NCI-H2227 (cell line): ENCODE measurements around the gene NAALADL2.

ENCODE experiments used
- DNase-seq: peaks from one replicate; lab custom pipeline; 2025; ENCODE audit not compliant: unreplicated experiment; lab: John Stamatoyannopoulos, UW

The NAALADL2 gene

GRCh38 chr3:174884776-174885568 lies 25.8 kb downstream of the NAALADL2 start:
- DNase-seq: no peak

GRCh38 chr3:174891524-174892203 lies 32.5 kb downstream of the NAALADL2 start:
- no peak for DNase-seq

GRCh38 chr3:174907027-174907426 lies 47.9 kb downstream of the NAALADL2 start:
- DNase-seq: no peak

- DNase-seq: no peak
Measured at GRCh38 chr3:174907628-174908407, 48.7 kb downstream of the NAALADL2 start.

GRCh38 chr3:174931473-174932353 lies 72.6 kb downstream of the NAALADL2 start:
- DNase-seq: peak; percentile 92

- no peak for DNase-seq
Measured at GRCh38 chr3:174936590-174936989, 77.5 kb downstream of the NAALADL2 start.

- no peak for DNase-seq
Measured at GRCh38 chr3:174937478-174937877, 78.3 kb downstream of the NAALADL2 start.

GRCh38 chr3:174938102-174938501 lies 79.0 kb downstream of the NAALADL2 start:
- DNase-seq: no peak

- DNase-seq: no peak
Measured at GRCh38 chr3:174940151-174940550, 81.0 kb downstream of the NAALADL2 start.

- no peak for DNase-seq
Measured at GRCh38 chr3:174945276-174945675, 86.1 kb downstream of the NAALADL2 start.

- no peak for DNase-seq
Measured at GRCh38 chr3:174945951-174946350, 86.8 kb downstream of the NAALADL2 start.

GRCh38 chr3:174949523-174949922 lies 90.4 kb downstream of the NAALADL2 start:
- DNase-seq: no peak

GRCh38 chr3:174951034-174951433 lies 91.9 kb downstream of the NAALADL2 start:
- DNase-seq: no peak

GRCh38 chr3:174951498-174952005 lies 92.4 kb downstream of the NAALADL2 start:
- no peak for DNase-seq

- DNase-seq: no peak
Measured at GRCh38 chr3:174953068-174953467, 93.9 kb downstream of the NAALADL2 start.

GRCh38 chr3:174955513-174956016 lies 96.4 kb downstream of the NAALADL2 start:
- DNase-seq: no peak

GRCh38 chr3:174957081-174957480 lies 97.9 kb downstream of the NAALADL2 start:
- no peak for DNase-seq

- DNase-seq: no peak
Measured at GRCh38 chr3:174957551-174958001, 98.4 kb downstream of the NAALADL2 start.

- DNase-seq: no peak
Measured at GRCh38 chr3:174958671-174959328, 99.7 kb downstream of the NAALADL2 start.
